GM12874 (cell line): ENCODE measurements around the gene LNX2.

Source experiments
- CTCF ChIP-seq: IDR thresholded peaks from 2 replicates; pipeline ENCODE4 v1.5.1; 2011; ENCODE audit warnings: low read depth, mild to moderate bottlenecking, control low read depth, low read length, moderate library complexity; ENCODE audit not compliant: insufficient read depth

Gene LNX2

GRCh38 chr13:27620377-27621115, at the start of gene LNX2:
LNX2 (minus strand) TSS chr13:27620529; CDS start chr13:27581703, 38,826 bp downstream.
- TF ChIP-seq CTCF = no peak

GRCh38 chr13:27667946-27668345, 47.6 kb upstream of the LNX2 start:
- no peak for TF ChIP-seq CTCF

GRCh38 chr13:27666951-27667350, 46.6 kb upstream of the LNX2 start:
- TF ChIP-seq CTCF = no peak

- TF ChIP-seq CTCF = no peak
These were observed 45.4 kb upstream of the LNX2 start for GRCh38 chr13:27665761-27666160.

- no peak for TF ChIP-seq CTCF
These were observed 45.0 kb upstream of the LNX2 start for GRCh38 chr13:27665333-27665732.

- TF ChIP-seq CTCF = no peak
These were observed 43.6 kb upstream of the LNX2 start for GRCh38 chr13:27663947-27664346.

- TF ChIP-seq CTCF = no peak
These were observed 42.6 kb upstream of the LNX2 start for GRCh38 chr13:27662738-27663470.
